GM12891 (cell line): ENCODE results near the gene CILP2.

ENCODE experiments used
- POLR2A ChIP-seq: IDR thresholded peaks from 2 replicates; pipeline ENCODE4 v1.6.1; 2011; ENCODE audit warnings: low read depth, low read length, control low read depth
- POLR2AphosphoS5 ChIP-seq: IDR thresholded peaks from 2 replicates; pipeline ENCODE4 v1.6.1; 2011; ENCODE audit warnings: low read depth, low read length, control low read depth
- SPI1 ChIP-seq: IDR thresholded peaks from 2 replicates; pipeline ENCODE4 v1.6.1; 2011; ENCODE audit warnings: low read depth, low read length, control low read depth

DNA sequence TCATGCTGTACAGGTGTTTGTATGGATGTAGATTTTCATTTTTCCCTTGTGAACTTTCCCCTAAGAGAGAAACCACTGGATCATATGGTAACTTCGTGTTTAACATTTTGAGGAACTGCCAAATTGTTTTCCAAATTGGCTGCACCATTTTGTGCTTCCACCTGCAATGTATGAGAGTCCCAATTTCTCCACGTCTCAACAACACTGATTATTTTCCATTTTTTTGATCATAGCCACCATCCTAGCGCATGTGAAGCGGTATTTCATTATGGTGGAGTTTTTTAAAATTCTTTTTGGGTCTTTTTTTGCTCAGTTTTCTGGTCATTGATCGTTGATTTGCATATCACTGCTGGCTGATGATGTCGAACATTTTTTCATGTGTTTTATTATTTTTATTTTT lies 17.1 kb upstream of the CILP2 start:
- TF ChIP-seq POLR2A = no peak
- no peak for TF ChIP-seq POLR2AphosphoS5
- TF ChIP-seq SPI1 = no peak
